ENCODE measurements around the gene FHIT.

DNA sequence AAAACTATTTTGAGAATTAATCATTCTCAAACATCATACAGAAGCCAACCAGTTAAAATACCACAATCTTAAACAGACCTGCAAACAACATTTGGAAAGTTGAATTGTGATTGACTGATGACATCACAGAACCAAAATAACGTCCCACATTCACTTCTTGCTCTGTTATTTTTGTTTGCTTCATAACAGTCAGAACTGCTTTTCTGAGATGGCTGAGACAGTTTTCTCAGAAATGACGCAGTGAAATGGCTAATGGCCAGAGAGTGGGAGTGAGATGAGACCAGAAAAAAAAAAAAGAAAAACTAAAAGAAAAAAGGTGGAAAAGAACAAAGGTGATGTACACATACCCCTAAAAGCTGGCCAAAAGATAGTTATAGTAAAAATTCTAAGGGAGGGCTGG, 1061.2 kb downstream of the FHIT start:
- TF ChIP-seq, protein P1, sequence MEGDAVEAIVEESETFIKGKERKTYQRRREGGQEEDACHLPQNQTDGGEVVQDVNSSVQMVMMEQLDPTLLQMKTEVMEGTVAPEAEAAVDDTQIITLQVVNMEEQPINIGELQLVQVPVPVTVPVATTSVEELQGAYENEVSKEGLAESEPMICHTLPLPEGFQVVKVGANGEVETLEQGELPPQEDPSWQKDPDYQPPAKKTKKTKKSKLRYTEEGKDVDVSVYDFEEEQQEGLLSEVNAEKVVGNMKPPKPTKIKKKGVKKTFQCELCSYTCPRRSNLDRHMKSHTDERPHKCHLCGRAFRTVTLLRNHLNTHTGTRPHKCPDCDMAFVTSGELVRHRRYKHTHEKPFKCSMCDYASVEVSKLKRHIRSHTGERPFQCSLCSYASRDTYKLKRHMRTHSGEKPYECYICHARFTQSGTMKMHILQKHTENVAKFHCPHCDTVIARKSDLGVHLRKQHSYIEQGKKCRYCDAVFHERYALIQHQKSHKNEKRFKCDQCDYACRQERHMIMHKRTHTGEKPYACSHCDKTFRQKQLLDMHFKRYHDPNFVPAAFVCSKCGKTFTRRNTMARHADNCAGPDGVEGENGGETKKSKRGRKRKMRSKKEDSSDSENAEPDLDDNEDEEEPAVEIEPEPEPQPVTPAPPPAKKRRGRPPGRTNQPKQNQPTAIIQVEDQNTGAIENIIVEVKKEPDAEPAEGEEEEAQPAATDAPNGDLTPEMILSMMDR (IDR thresholded peaks at IDR 0.05) = no peak
- no peak for TF ChIP-seq POLR2A (IDR thresholded peaks at IDR 0.05)

Measured in ovary (tissue), 3 donors.